ENCODE data around the gene LY6G6D.

- TF ChIP-seq CTCF (IDR thresholded peaks at IDR 0.05) = no peak
- TF ChIP-seq EZH2 (IDR thresholded peaks at IDR 0.05; ENCODE audit: borderline replicate concordance, insufficient read depth, low read depth, low read length, poor library complexity, severe bottlenecking) = no peak
Observed at GRCh38 chr6:31727717-31728671, 12.8 kb downstream of the LY6G6D start.
